Heart left ventricle (tissue), 16 donors: ENCODE measurements around the gene ASIC1. TPM values are rescaled to one million over a fixed set of nuclear protein-coding genes. Genes with fewer than 3 reads are reported as not detected.

Experiments used
- ATAC-seq, 4 donors: fragments of 200-7000 bp; cut with Tn5 transposase; one replicate each; pipeline ENCODE4 v1.9.1; 2020 to 2022; ENCODE audit warnings: moderate library complexity in 4 of 4, mild to moderate bottlenecking in 3 of 4, moderate number of reproducible peaks in 1 of 4
- DNase-seq, 5 donors: peaks; one replicate each; pipeline ENCODE4 v3.0.0-alpha.2; 2020
- H3K27ac ChIP-seq, 12 donors: fragments of 200-600 bp; sonication (generic) in 4 of 12; one replicate each; pipeline versions ENCODE4 v1.5.0 to v1.8.0; 2016 to 2022; ENCODE audit warnings: mild to moderate bottlenecking in 2 of 12
- H3K27me3 ChIP-seq, 9 donors: fragments of 200-600 bp; sonication (generic) in 2 of 9; one replicate each; pipeline versions ENCODE4 v1.5.1 to v1.8.0; 2016 to 2022; ENCODE audit warnings: mild to moderate bottlenecking in 3 of 9
- H3K36me3 ChIP-seq, 9 donors: fragments of 200-600 bp; sonication (generic) in 2 of 9; one replicate each; pipeline versions ENCODE4 v1.5.0 to v1.8.0; 2018 to 2022; ENCODE audit warnings: mild to moderate bottlenecking in 2 of 9
- H3K4me1 ChIP-seq, 12 donors: fragments of 200-600 bp; sonication (generic) in 4 of 12; one replicate each; pipeline versions ENCODE4 v1.5.0 to v1.8.0; 2016 to 2022; ENCODE audit warnings: mild to moderate bottlenecking in 3 of 12
- H3K4me3 ChIP-seq, 12 donors: fragments of 200-600 bp; sonication (generic) in 4 of 12; one replicate each; pipeline versions ENCODE4 v1.5.0 to v1.8.0; 2017 to 2022; ENCODE audit warnings: mild to moderate bottlenecking in 9 of 12, moderate library complexity in 4 of 12
- H3K9me3 ChIP-seq, 12 donors: fragments of 200-600 bp; sonication (generic) in 4 of 12; one replicate each; pipeline versions ENCODE4 v1.5.0 to v1.8.0; 2016 to 2022; ENCODE audit warnings: mild to moderate bottlenecking in 1 of 12
- CTCF ChIP-seq, 12 donors: fragments of 200-600 bp; sonication (generic) in 4 of 12; IDR thresholded peaks; one replicate each; pipeline versions ENCODE4 v1.5.0 to v1.8.0; 2018 to 2022; ENCODE audit warnings: antibody characterized with exemption in 12 of 12, mild to moderate bottlenecking in 5 of 12
- POLR2A ChIP-seq, 2 donors: fragments of 450-650 bp; IDR thresholded peaks; one replicate each; pipeline ENCODE4 v1.6.1; 2017; ENCODE audit warnings: antibody characterized with exemption in 2 of 2, mild to moderate bottlenecking in 2 of 2, moderate library complexity in 2 of 2
- WGBS, 4 donors: extraction: QIAGEN DNeasy Blood & Tissue Kit in 2 of 4; methylation state at CpG; one replicate each; pipeline versions ENCODE4 v1.1.5 to v1.1.7; 2013 to 2018; 5-methylcytosine and 5-hydroxymethylcytosine counted together
- intact Hi-C, 10 donors: fragments of 100-400 bp; cut with DNase I; formaldehyde crosslinking; loops; one replicate each; pipeline versions ENCODE4 v1.11.1 to v1.14.2; 2022
- polyA plus RNA-seq, 2 donors: library from polyadenylated mRNA; stranded (reverse); fragments of 200-250 nt; gene quantifications; one replicate each; pipeline ENCODE4 v1.2.3, GENCODE V29; 2013
- total RNA-seq, 9 donors: library from RNA; depleted of rRNA in 2 of 9; stranded (reverse); fragments of >200 nt in 2 of 9; fragmentation: NEBNext Ultra II Directional in 3 of 9; extraction: Animal tissue kit (Norgen Biotek cat#: 25700) in 3 of 9; gene quantifications; one replicate each; pipeline versions ENCODE4 v1.1.0 to v1.2.4, GENCODE V29; 2016 to 2023
- donor health status: ischemic (EF 13 %, LVEDD 7.1; RV severe dilation, severe dysfunction).
- donor health status: healthy with polysubstance abuse.
- donor health status: DM: no; HTN: yes; CAD: no.
- donor health status: DM: no; HTN: no; CAD: no.
- donor health status: ischemic (EF 25% LVEDD 6.9; RV normal size, moderate dysfunction).
- donor health status: ischemic (EF 25% LVEDD 5.7; RV mildly dilated, moderate dysfunction).
- donor health status: healthy.
- donor health status: DM: yes; HTN: yes; CAD: no.
- donor health status: ischemic (EF 35%, LVEDD 5.7; RV mildly dilated, moderate dysfunction).
- donor health status: nonischemic (EF 11% LVEDD 7.7; RV severe dilation, severe dysfunction).
- donor health status: DM: yes; HTN: yes; CAD: no.
- donor health status: PGD.
- donor health status: ischemic (EF 29% LVEDD 5.4; RV normal size, mild dysfunction).
- donor health status: nonischemic (EF 23%, LVEDD 6.1; RV moderate dilation, normal function).

ASIC1 gene
- total and polyA plus RNA-seq, 11 donors: 0.31 to 1.8 (median 0.71) TPM

- H3K36me3 ChIP-seq: no peaks in the 10 kb centered on the region
- 59 to 74% (median 69%) methylated on average over 4 of the region's 4 CpGs for WGBS, 4 donors
- H3K4me1 ChIP-seq: peaks cover 0 to 5% (median 0%) of the 10 kb centered on the region in 12 donors
- intact Hi-C loops: no loop called here
- no peak overlapping the region for H3K4me3 ChIP-seq
- no peak for ATAC-seq
- H3K27ac ChIP-seq: no peak overlapping the region
- H3K9me3 ChIP-seq: no peaks in the 10 kb centered on the region
- no peaks in the 10 kb centered on the region for H3K27me3 ChIP-seq
- DNase-seq: no peak
- TF ChIP-seq POLR2A (IDR thresholded peaks at IDR 0.05): no peak
- TF ChIP-seq CTCF (IDR thresholded peaks at IDR 0.05): no peak
Measured at GRCh38 chr12:50040657-50041056, 16.7 kb upstream of the ASIC1 start.

GRCh38 chr12:50041062-50041860, 16.1 kb upstream of the ASIC1 start:
- no peak overlapping the region for H3K4me3 ChIP-seq
- ATAC-seq (no peak), DNase-seq (no peak)
- no peaks in the 10 kb centered on the region for H3K9me3 ChIP-seq
- intact Hi-C loops: no loop called here
- TF ChIP-seq POLR2A (IDR thresholded peaks at IDR 0.05): no peak
- no peak for TF ChIP-seq CTCF (IDR thresholded peaks at IDR 0.05)
- H3K27me3 ChIP-seq: no peaks in the 10 kb centered on the region
- WGBS, 4 donors: 80 to 86% (median 85%) methylated on average over 15 of the region's 15 CpGs
- H3K27ac ChIP-seq: no peak overlapping the region
- peaks cover 0 to 5% (median 0%) of the 10 kb centered on the region in 12 donors for H3K4me1 ChIP-seq
- H3K36me3 ChIP-seq: no peaks in the 10 kb centered on the region

GRCh38 chr12:50041962-50042361, 15.4 kb upstream of the ASIC1 start:
- WGBS, 4 donors: 77 to 86% (median 82%) methylated on average over 5 of the region's 5 CpGs
- ATAC-seq: no peak

More at GRCh38 chr12:50041962-50042361, 15.4 kb upstream of the ASIC1 start:
- no peak for TF ChIP-seq POLR2A (IDR thresholded peaks at IDR 0.05)
- TF ChIP-seq CTCF (IDR thresholded peaks at IDR 0.05): no peak
- H3K4me1 ChIP-seq: peaks cover 0 to 5% (median 0%) of the 10 kb centered on the region in 12 donors
- intact Hi-C loops: no loop called here
- no peaks in the 10 kb centered on the region for H3K9me3 ChIP-seq
- no peak overlapping the region for H3K27ac ChIP-seq
- no peak for DNase-seq
- H3K36me3 ChIP-seq: no peaks in the 10 kb centered on the region
- no peaks in the 10 kb centered on the region for H3K27me3 ChIP-seq
- H3K4me3 ChIP-seq: no peak overlapping the region
